Lower leg skin (tissue), 4 donors: ENCODE measurements around the gene TFDP1. TPM values are rescaled to one million over a fixed set of nuclear protein-coding genes. Genes with fewer than 3 reads are reported as not detected.
A peak's percentile ranks its signal among the peaks of the same experiment; 100 is the strongest.

Experiments used
- DNase-seq, 2 donors: peaks; one replicate each; pipeline ENCODE4 v3.0.0-alpha.2; 2019; ENCODE audit warnings: low spot score in 2 of 2
- H3K4me3 ChIP-seq: fragments of 200-600 bp; sonication (generic); 2 replicates; pipeline ENCODE4 v1.5.1; 2017; ENCODE audit warnings: mild to moderate bottlenecking, low read depth; ENCODE audit not compliant: poor library complexity, severe bottlenecking
- CTCF ChIP-seq, 3 donors: fragments of 450-650 bp; IDR thresholded peaks; one replicate each; pipeline ENCODE4 v1.5.1; 2016; ENCODE audit warnings: antibody characterized with exemption in 3 of 3, mild to moderate bottlenecking in 3 of 3, moderate library complexity in 2 of 3
- POLR2A ChIP-seq, 2 donors: fragments of 450-650 bp; IDR thresholded peaks; one replicate each; pipeline ENCODE4 v1.6.1; 2016 to 2017; ENCODE audit warnings: antibody characterized with exemption in 2 of 2, mild to moderate bottlenecking in 1 of 2, moderate library complexity in 1 of 2
- WGBS, 2 donors: methylation state at CpG; one replicate each; pipeline ENCODE4 v1.1.5; 2018; 5-methylcytosine and 5-hydroxymethylcytosine counted together
- intact Hi-C: fragments of 100-400 bp; cut with DNase I; formaldehyde crosslinking; loops from one replicate; pipeline ENCODE4 v1.15.0; 2023; ENCODE audit warnings: low total_unique reads
- total RNA-seq, 4 donors: library from RNA; depleted of rRNA; stranded (reverse); fragments of >200 nt; gene quantifications; one replicate each; pipeline ENCODE4 v1.1.0, GENCODE V29; 2016

The TFDP1 gene
- total RNA-seq, 4 donors from 2014 or later, result 35.9 to 48.8 (median 41.9) TPM

GRCh38 chr13:113645329-113645728 lies 60.8 kb downstream of the TFDP1 start:
- WGBS, 2 donors, result 92 to 94% methylated on average over 9 of the region's 9 CpGs
- DNase-seq, result no peak

DNA sequence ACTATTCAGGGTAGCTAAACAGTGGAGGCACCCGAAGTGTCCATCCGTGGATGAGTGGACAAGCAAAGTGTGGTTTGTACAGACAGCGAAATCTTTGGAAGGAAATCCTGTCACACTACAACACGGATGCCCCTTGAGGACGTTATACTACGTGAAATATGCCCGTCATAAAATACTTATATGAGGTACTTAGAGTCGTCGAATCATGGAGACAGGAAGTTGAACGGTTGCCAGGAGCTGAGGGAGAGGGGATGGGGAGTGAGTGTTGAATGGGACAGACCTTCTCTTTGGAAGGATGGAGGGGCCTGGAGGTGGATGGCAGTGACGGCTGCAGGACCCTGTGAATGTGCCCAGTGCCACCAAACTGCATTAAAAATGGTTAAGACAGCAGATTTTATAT lies 61.8 kb downstream of the TFDP1 start:
- TF ChIP-seq CTCF (IDR thresholded peaks at IDR 0.05) (no peak), POLR2A (IDR thresholded peaks at IDR 0.05) (no peak)
- no peak overlapping the region for H3K4me3 ChIP-seq
- intact Hi-C loops, result no loop called here
- WGBS, 2 donors, result 42 to 50% methylated on average over 11 of the region's 11 CpGs
- peak in 1 of 2 donors; percentile 66 for DNase-seq

More at GRCh38 chr13:113645329-113645728, 60.8 kb downstream of the TFDP1 start:
- TF ChIP-seq CTCF (IDR thresholded peaks at IDR 0.05) (no peak), POLR2A (IDR thresholded peaks at IDR 0.05) (no peak)
- intact Hi-C loops, result no loop called here
- H3K4me3 ChIP-seq, result no peak overlapping the region

DNA sequence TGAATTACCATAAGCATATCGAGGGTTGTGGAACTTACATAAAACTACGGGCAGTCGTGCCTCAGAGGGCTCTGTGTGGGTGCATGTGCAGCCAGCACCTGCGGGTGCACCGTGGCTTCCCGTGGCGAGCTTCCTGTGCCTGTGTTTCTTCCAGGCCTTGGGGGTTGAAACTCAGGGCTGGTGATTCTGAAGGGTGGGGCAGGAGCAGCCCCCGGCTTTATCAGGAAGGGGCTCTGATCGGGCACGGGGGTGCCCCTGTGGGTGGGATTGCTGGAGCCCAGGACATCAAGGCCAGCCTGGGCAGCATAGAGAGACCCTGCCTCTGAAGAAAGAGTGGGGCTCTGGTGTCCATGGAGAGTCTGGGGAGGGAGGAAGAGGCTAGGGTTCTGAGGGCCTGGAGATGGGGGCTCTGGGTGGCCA lies 62.4 kb downstream of the TFDP1 start:
- intact Hi-C loops, result no loop called here
- 44 to 54% methylated on average over 10 of the region's 10 CpGs for WGBS, 2 donors
- DNase-seq, result peak in 1 of 2 donors; percentile 78
- TF ChIP-seq POLR2A (IDR thresholded peaks at IDR 0.05) (no peak), CTCF (IDR thresholded peaks at IDR 0.05) (no peak)
- no peak overlapping the region for H3K4me3 ChIP-seq

DNA sequence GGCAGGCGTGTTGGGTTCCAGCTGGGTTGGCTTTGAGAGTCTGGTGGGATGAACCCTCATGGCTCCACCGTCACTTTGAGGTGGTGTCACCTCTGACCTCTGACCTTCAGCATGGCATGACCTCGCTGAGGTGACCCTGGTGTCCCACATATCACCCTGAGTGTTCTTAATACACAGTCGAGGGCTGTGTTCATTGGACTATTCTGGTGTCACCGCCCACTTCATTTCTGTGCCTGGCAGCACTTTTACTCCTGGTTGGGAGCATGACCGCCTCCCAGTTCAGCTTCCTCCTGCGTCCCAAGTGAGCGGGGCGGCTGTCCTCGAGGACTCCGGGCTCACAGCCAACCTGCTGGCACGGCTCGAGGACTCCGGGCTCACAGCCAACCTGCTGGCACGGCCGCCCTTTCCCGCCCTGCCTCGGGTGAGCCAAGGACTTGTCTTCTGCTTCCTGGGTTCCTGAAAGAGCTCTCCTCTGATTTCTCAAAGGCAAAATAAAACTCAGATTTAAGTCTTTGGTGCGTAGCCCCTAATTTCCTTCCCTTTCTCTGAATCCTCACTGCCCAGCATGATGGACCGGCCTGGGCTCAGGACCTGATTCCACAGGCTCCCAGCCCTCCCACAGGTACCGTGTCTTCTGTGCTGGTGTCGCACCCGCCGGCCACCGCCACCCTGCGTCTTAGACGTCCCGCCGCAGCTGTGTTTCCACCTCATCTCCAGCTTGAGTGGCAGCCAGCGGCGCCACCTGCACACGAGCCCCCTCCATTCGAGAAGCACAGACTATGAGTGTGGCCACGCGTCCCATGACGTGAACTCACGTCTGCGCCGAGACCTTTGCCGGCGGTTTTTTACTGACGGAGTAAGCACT lies 63.0 kb downstream of the TFDP1 start:
- 54 to 58% methylated on average over 34 to 41 of the region's 42 CpGs for whole genome bisulfite sequencing, 2 donors

DNA sequence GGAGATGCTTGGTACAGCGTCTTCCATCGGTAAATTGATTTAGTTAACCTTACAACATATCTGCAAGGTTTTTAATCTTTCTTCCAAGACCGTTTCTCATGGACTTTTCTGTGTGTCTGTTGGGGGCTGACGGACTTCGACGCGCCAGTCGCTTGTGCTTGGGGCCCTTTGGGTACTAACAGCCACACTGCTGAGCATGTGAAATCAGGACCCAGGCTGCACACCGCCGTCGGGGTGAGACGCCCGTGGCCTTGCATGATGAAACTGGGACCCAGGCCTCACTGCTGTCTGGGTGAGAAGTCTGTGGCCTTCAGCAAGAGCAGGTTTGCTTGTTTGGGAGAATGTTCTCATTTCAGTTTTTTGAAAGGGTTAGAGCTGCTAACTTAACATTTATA lies 63.7 kb downstream of the TFDP1 start:
- no peak for TF ChIP-seq CTCF (IDR thresholded peaks at IDR 0.05)
- no peak for TF ChIP-seq POLR2A (IDR thresholded peaks at IDR 0.05)
- intact Hi-C loops, result no loop called here
- DNase-seq, result peak in 1 of 2 donors; percentile 61
- 73 to 91% methylated on average over 13 of the region's 13 CpGs for WGBS, 2 donors
- H3K4me3 ChIP-seq, result no peak overlapping the region

More for the DNA sequence above, 63.0 kb downstream of the TFDP1 start:
- peak; percentile 79 to 96 for DNase-seq
- no peak for TF ChIP-seq CTCF (IDR thresholded peaks at IDR 0.05)
- TF ChIP-seq POLR2A (IDR thresholded peaks at IDR 0.05), result no peak
- intact Hi-C loops, result no loop called here
- no peak overlapping the region for H3K4me3 ChIP-seq
